Lower lobe of right lung (tissue), 2 donors: ENCODE data around the gene MACF1. TPM values are rescaled to one million over a fixed set of nuclear protein-coding genes. Genes with fewer than 3 reads are reported as not detected.
A peak's percentile ranks its signal among the peaks of the same experiment; 100 is the strongest.

Experiments
- ATAC-seq, 2 donors: fragments of 200-7000 bp; cut with Tn5 transposase; one replicate each; pipeline ENCODE4 v1.9.1; 2020 to 2022; ENCODE audit warnings: mild to moderate bottlenecking in 2 of 2, moderate library complexity in 2 of 2
- DNase-seq: peaks from one replicate; pipeline ENCODE4 v3.0.0-alpha.2; 2020
- H3K27ac ChIP-seq: fragments of 200-600 bp; one replicate; pipeline ENCODE4 v1.8.0; 2022
- H3K27me3 ChIP-seq: fragments of 200-600 bp; one replicate; pipeline ENCODE4 v1.8.0; 2022; ENCODE audit warnings: low read depth
- H3K36me3 ChIP-seq: fragments of 200-600 bp; one replicate; pipeline ENCODE4 v1.8.0; 2022; ENCODE audit warnings: mild to moderate bottlenecking
- H3K4me1 ChIP-seq: fragments of 200-600 bp; one replicate; pipeline ENCODE4 v1.8.0; 2022
- H3K4me3 ChIP-seq: fragments of 200-600 bp; one replicate; pipeline ENCODE4 v1.8.0; 2022; ENCODE audit warnings: mild to moderate bottlenecking
- H3K9me3 ChIP-seq: fragments of 200-600 bp; one replicate; pipeline ENCODE4 v1.8.0; 2022
- intact Hi-C: fragments of 100-400 bp; cut with DNase I; formaldehyde crosslinking; loops from one replicate; pipeline ENCODE4 v1.11.0; 2022
- total RNA-seq: library from RNA; stranded (reverse); fragmentation: NEBNext Ultra II Directional; extraction: Animal tissue kit (Norgen Biotek cat#: 25700); gene quantifications from one replicate; pipeline ENCODE4 v1.2.1, GENCODE V29; 2021
- TF ChIP-seq, protein P1 (sequence below): fragments of 200-600 bp; IDR thresholded peaks from one replicate; pipeline ENCODE4 v1.8.0; 2022; ENCODE audit warnings: antibody characterized with exemption, mild to moderate bottlenecking
- donor health status: DM: no; HTN: yes; CAD: no; lungs with severe emphysema.

MACF1 gene
- total RNA-seq, 1 donor from 2014 or later: 506 TPM

DNA sequence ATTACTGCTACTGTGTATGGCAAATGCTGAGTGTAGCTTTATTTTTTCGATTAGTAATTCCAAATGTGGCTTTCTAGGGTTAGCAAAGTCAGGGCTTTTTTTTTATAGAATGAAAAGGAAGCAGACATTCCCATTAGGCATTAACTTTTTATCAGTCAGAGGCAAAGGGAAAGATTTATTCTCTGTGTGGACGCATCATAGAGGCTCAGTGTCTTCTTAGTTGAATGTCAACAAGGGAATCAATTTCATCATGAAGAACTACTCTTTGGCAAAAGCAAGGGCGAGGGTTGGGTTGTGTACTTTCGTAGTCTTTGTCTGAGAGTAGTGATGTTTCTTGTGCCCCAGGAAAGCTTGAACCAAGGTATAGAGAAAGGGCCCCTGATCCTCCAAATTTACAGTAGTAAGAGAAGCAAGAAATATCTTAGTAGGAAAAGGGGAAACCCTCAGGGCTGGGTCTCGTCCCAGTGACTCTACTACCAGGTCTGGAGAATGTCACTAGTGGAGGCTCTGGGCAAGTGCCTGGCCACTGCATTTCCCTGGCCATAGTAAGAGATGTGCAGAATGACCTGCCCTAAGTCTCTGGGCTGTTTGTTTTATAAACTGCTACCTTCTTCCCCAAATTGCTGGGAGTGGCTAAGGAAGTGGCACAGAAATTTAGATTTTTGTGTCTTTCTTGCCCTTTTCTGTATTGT, 30.0 kb upstream of the MACF1 start:
- Histone ChIP-seq H3K36me3 (no peaks in the 10 kb centered on the region), H3K9me3 (no peaks in the 10 kb centered on the region), H3K27me3 (no peaks in the 10 kb centered on the region), H3K4me3 (no peak overlapping the region), H3K27ac (peak overlapping the region; percentile 42), H3K4me1 (peaks cover 81% of the 10 kb centered on the region)
- TF ChIP-seq, protein P1, sequence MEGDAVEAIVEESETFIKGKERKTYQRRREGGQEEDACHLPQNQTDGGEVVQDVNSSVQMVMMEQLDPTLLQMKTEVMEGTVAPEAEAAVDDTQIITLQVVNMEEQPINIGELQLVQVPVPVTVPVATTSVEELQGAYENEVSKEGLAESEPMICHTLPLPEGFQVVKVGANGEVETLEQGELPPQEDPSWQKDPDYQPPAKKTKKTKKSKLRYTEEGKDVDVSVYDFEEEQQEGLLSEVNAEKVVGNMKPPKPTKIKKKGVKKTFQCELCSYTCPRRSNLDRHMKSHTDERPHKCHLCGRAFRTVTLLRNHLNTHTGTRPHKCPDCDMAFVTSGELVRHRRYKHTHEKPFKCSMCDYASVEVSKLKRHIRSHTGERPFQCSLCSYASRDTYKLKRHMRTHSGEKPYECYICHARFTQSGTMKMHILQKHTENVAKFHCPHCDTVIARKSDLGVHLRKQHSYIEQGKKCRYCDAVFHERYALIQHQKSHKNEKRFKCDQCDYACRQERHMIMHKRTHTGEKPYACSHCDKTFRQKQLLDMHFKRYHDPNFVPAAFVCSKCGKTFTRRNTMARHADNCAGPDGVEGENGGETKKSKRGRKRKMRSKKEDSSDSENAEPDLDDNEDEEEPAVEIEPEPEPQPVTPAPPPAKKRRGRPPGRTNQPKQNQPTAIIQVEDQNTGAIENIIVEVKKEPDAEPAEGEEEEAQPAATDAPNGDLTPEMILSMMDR: no peak
- intact Hi-C loops: no loop called here
- DNase-seq: no peak
- no peak for ATAC-seq

DNA sequence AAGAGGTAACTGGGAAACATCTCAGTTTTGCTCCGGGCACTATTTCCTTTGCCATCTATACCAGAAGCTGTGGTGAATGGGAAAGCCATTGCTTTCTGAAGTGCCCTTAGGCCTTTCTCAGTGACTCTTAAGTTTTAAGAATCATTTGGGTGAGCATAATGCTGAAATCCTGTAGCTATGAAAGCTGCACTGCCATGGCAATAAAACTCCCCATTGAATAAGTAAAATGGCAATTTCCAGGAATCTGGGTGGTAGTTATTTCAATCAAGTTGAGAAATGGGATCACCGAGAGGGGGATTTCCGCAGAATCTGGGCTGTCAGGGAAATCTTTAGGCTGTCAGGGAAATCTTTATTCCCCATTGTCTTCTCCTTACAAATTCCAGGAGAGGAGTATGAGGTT, 26.8 kb upstream of the MACF1 start:
- H3K4me1 ChIP-seq: peaks cover 69% of the 10 kb centered on the region
- no peak overlapping the region for H3K4me3 ChIP-seq
- H3K36me3 ChIP-seq: no peaks in the 10 kb centered on the region
- TF ChIP-seq, protein P1: no peak
- intact Hi-C loops: no loop called here
- ATAC-seq (peak in 1 of 2 donors; percentile 57), DNase-seq (no peak)
- H3K27ac ChIP-seq: no peak overlapping the region
- no peaks in the 10 kb centered on the region for H3K9me3 ChIP-seq
- no peaks in the 10 kb centered on the region for H3K27me3 ChIP-seq

DNA sequence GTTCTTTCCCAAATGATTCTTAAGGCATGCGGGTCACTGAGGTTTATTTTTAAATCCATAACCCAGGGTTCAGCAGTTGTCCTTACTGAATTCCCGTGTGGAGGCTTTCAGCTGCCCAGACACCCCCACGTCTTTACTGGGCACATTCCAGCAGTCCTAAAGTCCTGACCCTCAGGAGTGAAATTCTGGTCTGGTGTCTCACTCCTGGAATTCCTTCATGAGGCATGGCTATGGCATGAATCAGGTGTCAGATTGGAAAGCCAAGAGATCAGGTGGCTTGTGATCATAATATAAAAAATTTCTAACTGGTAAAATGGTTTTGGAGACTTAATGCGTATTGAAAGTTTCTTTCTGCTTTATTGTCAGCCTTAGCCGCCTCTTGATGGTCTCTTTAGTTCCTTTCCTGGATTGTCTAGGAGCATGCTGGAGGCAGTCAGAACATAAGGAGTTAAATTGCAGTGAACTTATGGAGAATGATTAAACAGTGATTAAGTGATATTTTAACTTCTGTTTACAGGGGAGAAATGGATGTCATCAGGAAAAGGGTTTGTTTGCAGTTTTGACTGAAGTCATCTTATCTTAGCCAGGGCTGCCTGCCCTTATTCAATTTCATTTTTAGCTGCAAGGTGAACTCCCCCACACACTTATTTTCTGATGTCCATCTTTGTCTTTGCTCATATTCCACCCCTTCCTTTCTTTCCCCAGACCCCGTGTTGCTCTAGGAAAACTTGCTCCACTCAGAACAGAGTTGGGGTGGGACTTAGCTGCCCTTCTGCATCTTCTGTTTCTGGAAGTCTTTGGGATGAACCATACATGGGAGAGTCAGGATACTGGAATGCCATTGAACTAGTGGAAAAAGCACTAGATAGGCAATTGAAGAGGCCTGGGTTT, 25.7 kb upstream of the MACF1 start:
- Histone ChIP-seq H3K9me3 (no peaks in the 10 kb centered on the region), H3K27ac (peak overlapping the region; percentile 65), H3K36me3 (no peaks in the 10 kb centered on the region), H3K4me1 (peaks cover 69% of the 10 kb centered on the region), H3K4me3 (no peak overlapping the region), H3K27me3 (no peaks in the 10 kb centered on the region)
- intact Hi-C loops: no loop called here
- TF ChIP-seq, protein P1: no peak
- ATAC-seq: peak; percentile 73 to 76
- no peak for DNase-seq

DNA sequence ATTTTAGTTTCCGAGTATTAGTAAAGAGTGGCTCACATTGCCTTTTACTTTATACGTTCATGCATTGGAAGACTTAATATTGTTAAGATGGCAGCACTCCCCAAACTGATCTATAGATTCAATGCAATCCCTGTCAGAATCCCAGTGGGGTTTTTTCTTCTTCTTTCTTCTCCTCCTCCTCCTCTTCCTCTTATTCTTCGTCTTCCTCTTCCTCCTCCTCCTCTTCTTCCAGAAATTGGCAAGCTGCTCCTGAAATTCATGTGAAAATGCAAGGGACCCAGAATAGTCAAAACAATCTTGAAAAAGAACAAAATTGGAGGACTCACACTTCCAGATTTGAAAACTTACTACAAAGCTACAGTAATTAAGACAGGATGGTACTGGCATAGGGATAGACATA, 23.2 kb upstream of the MACF1 start:
- H3K9me3 ChIP-seq: no peaks in the 10 kb centered on the region
- intact Hi-C loops: no loop called here
- ATAC-seq (no peak), DNase-seq (no peak)
- H3K27ac ChIP-seq: no peak overlapping the region
- TF ChIP-seq, protein P1: no peak
- peaks cover 71% of the 10 kb centered on the region for H3K4me1 ChIP-seq
- H3K4me3 ChIP-seq: no peak overlapping the region
- H3K27me3 ChIP-seq: no peaks in the 10 kb centered on the region
- no peaks in the 10 kb centered on the region for H3K36me3 ChIP-seq

DNA sequence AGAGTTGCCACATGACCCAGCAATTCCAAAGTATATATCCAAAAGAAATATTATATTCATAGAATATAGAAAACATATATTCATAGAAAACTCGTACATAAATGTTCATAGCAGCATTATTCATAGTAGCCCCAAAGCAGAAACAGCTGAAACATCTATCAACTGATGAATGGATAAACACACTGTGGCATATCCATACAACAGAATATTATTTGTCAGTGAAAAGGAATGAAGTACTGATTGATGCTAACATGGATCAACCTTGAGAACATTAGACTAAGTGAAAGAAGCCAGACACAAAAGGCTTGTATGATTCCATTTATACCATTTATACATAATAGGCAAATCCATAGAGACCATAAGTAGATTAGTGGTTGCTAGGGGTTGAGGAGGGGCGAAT, 21.7 kb upstream of the MACF1 start:
- no peaks in the 10 kb centered on the region for H3K9me3 ChIP-seq
- peaks cover 66% of the 10 kb centered on the region for H3K4me1 ChIP-seq
- H3K36me3 ChIP-seq: no peaks in the 10 kb centered on the region
- no peaks in the 10 kb centered on the region for H3K27me3 ChIP-seq
- TF ChIP-seq, protein P1: no peak
- DNase-seq: no peak
- peak overlapping the region; percentile 61 for H3K27ac ChIP-seq
- intact Hi-C loops: no loop called here
- ATAC-seq: no peak
- H3K4me3 ChIP-seq: no peak overlapping the region
